GM12865 (cell line): ENCODE results near the gene KLB.

ENCODE experiments used
- DNase-seq: peaks from one replicate; pipeline ENCODE4 v3.0.0; 2010; ENCODE audit warnings: low read depth
- H3K4me3 ChIP-seq: 2 replicates; pipeline ENCODE4 v1.5.1; 2011; ENCODE audit warnings: mild to moderate bottlenecking, low read depth, low read length, control low read depth
- TF ChIP-seq, protein P1 (sequence below): IDR thresholded peaks from 2 replicates; pipeline ENCODE4 v1.5.1; 2011; ENCODE audit warnings: low read length, control low read depth, low read depth, inconsistent platforms; ENCODE audit not compliant: insufficient read depth; ENCODE audit errors: missing control alignments

Gene KLB

DNA sequence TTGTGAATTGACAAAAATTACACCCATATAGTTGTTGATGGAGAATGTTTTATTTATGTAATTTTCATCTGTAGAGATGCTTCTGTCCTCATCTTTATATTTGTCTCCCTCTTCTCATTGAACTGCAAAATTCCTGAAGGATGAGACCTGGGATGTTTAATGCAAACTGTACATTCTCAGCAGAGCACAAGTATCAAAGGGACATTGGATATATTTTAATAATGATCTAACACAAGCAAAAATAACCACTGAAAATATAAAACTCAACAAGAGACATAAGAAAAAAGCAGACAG lies 91.9 kb downstream of the KLB start:
- TF ChIP-seq, protein P1, sequence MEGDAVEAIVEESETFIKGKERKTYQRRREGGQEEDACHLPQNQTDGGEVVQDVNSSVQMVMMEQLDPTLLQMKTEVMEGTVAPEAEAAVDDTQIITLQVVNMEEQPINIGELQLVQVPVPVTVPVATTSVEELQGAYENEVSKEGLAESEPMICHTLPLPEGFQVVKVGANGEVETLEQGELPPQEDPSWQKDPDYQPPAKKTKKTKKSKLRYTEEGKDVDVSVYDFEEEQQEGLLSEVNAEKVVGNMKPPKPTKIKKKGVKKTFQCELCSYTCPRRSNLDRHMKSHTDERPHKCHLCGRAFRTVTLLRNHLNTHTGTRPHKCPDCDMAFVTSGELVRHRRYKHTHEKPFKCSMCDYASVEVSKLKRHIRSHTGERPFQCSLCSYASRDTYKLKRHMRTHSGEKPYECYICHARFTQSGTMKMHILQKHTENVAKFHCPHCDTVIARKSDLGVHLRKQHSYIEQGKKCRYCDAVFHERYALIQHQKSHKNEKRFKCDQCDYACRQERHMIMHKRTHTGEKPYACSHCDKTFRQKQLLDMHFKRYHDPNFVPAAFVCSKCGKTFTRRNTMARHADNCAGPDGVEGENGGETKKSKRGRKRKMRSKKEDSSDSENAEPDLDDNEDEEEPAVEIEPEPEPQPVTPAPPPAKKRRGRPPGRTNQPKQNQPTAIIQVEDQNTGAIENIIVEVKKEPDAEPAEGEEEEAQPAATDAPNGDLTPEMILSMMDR, result no peak
- DNase-seq, result no peak
- no peak overlapping the region for H3K4me3 ChIP-seq
